OCI-M2 (cell line): ENCODE measurements around the gene RASSF3.
"Not testable (repeated sequence)": the region's sequence is repeated elsewhere in the genome, so short reads cannot be mapped to it uniquely, and the experiment has no call there.

Experiments used
- DNase-seq: peaks from one replicate; lab custom pipeline; 2025; ENCODE audit not compliant: unreplicated experiment; lab: John Stamatoyannopoulos, UW

RASSF3 gene

DNA sequence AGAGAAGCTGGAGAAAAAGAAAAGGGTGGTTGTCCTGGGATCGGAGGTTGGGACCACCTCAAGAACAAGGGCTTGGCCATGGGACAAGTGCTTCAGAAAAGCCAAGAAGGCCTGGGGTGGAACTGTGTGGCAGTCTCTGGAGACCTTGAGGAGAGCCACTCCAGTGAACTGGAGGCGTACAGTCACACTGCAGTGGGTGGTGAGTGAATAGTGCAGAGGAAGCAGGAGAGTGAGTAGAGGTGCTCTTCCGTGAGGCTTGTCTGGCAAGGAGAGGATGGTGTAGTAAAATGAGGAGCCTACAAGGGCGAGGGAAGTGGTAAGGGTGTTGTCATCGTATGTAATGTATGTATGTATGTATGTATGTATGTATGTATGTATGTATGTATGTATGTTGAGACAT, 20.9 kb downstream of the RASSF3 start:
- DNase-seq: no peak

GRCh38 chr12:64633011-64633939, 23.0 kb downstream of the RASSF3 start:
- no peak for DNase-seq

GRCh38 chr12:64633940-64634337, 23.6 kb downstream of the RASSF3 start:
- no peak for DNase-seq

DNA sequence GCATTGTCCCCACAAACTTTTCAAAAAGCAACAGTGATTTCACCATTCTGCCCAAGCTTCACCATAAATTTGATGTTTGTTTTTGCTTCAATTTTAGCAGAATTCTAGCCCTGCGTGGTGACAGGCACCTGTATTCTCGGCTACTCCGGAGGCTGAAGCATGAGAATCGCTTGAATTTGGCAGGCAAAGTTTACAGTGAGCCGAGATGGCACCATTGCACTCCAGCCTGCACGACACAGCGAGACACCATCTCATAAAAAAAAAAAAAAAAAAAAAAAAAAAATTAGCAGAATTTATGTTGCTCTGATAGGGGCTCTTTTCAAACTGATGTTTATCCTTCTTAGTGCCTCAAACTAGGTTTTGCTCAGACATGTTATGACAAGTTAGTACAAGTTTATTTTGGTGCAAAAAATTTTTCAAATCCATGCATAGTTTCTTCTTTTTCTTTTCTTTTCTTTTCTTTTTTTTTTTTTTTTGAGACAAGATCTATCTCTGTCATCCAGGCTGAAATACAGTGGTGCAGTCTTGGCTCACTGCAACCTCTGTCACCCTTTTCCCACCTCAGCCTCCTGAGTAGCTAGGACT, 24.3 kb downstream of the RASSF3 start:
- no peak for DNase-seq

DNA sequence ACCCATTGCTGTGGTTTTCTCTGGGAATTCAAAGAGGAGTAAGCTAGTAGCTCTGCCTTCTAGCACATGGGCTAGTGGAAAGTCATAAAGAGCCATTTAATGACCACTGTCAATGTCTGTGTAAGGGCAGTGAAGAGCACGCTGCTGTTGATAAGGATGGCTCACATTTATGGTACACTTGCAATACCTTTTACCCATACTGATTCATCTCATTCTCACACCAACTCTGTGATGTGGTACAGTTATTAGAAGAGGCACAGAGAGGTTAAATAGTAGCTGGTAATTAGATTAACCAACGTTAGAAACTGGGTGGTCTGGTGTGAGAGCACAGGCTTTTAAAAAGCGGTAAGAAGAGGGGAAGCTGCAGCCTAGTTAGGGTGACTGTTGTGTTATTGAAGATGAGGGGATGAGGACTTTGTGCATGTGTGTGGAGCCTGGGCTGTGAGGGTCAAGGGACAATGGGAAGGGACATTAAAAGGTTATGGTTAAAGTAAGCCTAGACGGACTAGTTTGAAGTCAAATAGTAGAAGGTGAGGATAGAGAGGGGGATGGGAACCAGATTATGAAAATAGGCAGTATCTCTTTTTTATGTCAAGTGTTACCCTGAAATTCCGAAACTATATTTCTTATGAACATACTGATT, 25.2 kb downstream of the RASSF3 start:
- DNase-seq: no peak

- DNase-seq: no peak
These were observed 26.6 kb downstream of the RASSF3 start for GRCh38 chr12:64636856-64637255.

GRCh38 chr12:64639466-64639865, 29.2 kb downstream of the RASSF3 start:
- no peak for DNase-seq

DNA sequence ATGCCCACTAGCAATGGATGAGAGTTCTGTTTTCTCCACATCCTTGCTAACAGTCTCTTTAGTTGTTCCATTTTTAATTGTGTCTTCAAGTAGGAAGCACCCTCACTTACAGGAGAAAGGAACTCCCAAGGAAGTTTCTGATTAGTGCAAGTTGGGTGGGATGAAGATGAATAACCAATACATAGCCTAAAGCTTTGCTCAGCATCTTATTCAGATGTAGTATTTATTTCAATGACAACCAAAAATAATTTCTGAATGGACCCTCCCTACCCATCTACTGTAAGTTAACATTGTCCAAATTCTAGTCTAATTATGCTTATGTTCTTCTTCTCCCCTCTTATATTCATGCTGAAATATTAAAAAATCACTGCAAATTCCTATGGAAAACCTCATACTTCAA, 36.0 kb downstream of the RASSF3 start:
- DNase-seq: no peak

DNA sequence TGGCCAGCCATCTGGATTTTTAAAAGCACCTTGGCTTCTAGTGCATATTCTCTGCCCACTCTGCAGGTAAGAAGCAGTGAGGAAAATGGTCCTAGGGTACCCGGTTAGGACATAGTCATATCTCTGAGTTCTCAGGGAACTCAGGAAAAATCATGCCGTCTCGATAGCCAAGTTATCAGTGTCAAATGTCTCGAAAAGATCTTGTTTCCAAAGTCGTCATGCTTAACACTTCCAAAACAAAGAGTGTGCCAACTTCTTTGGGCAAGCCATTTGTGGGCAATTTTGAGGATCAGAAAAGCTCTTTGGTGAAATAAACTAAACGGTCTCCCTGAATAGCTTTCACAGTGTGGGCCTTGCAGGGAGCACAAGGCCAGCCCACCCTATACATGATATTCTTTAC, 39.2 kb downstream of the RASSF3 start:
- no peak for DNase-seq

GRCh38 chr12:64650762-64651161, 40.5 kb downstream of the RASSF3 start:
- DNase-seq: no peak

GRCh38 chr12:64652346-64652745, 42.1 kb downstream of the RASSF3 start:
- DNase-seq: no peak

DNA sequence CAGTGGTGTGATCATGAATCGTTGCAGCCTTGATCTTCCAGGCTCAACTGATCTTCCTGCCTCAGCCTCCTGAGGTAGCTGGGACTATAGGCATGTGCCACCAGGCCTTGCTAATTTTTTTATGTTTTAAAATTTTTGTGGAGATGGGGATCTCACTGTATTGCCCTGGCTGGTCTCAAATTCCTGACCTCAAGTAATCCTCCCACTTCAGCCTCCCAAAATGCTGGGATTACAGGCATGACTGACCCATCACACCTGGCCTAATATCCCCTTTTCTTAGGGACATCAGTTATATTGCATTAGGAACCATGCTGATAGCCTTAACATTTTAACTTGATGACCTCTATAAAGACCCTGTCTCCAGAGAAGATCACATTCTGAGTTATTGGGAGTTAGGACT, 42.8 kb downstream of the RASSF3 start:
- no peak for DNase-seq

- not testable (repeated sequence) for DNase-seq
These were observed 43.6 kb downstream of the RASSF3 start for GRCh38 chr12:64653907-64654306.

DNA sequence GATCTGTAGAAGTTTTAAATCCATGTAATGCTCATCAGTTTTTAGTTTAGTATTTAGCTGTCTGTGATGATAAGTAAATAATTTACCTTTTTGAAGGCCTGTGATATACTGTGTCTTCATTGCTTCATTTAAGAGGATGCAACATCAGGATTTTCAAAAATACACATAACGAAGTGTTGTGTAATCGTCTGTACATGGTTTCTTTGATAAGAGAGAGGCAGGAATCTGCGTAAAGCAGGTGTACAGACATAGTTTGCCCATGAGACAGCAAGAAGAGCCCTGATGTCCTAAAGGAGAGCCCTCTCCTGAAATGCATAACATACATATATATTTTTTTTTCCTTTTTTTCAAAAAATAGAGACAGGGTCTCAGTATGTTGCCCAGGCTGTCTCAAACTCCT, 44.8 kb downstream of the RASSF3 start:
- DNase-seq: no peak

GRCh38 chr12:64656429-64656828, 46.1 kb downstream of the RASSF3 start:
- no peak for DNase-seq

DNA sequence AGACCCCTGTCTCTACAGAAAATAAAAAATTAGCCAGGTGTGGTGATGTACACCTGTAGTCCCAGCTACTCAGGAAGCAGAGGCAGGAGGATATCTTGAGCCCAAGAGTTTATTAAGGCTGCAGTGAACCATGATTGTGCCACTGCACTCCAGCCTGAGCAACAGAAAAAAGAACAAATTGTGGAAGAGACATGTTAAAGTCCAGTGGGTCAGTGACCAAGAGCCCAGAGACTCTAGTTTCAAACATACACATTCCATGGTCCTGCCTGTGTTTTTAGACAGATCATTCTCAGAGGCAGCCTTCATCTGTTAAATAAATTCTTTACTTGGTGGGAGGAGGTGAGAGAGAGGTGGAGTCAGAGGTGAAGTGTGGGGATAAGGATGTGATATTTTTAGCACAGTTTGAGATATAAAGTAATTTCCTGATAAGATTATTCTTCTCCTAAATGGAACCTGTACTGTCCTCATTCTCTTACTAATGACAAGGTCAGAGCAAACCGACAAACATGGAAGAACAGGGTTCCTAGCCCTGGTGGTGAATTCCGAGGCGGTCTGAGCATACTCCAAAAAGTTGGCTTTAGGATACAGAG, 48.7 kb downstream of the RASSF3 start:
- no peak for DNase-seq

DNA sequence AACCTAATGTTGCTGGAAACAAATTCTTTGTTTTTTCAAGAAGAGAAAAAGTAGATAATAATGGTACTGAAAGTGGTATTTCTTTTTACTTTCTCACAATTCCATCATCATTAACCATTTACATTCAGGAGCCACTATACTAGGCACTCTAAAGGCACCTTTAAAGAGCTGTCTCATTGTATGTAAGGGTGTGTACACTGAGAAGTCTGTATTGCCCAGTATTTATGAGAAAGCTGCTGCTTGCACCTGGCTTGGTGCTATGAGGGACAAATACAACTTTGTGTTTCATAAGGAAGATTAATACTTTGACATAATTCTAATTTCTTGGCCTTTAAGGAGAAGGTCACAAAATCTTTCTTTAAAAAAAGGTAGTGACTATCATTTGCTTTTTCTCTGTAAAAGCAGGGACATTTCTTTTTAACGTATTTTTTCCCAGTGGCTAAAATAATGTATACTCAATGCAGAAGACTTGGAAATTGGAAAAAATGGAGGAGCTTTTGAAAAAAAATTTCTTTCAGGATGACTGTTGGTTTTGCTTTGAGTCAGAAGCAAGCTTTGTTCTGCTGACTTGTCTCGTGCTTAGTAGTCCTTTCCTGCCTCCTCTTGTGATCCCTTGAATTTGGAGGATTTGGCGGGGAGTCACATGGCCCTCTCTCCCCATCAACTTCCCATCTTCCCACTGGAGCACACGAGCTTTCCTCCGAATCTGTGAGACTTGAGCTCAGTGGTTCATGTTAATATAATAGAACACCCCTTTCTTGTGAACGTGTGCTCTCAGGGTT, 50.1 kb downstream of the RASSF3 start:
- DNase-seq: no peak

GRCh38 chr12:64663015-64663414, 52.7 kb downstream of the RASSF3 start:
- DNase-seq: no peak

GRCh38 chr12:64665514-64665913, 55.2 kb downstream of the RASSF3 start:
- DNase-seq: no peak

- no peak for DNase-seq
These were observed 56.0 kb downstream of the RASSF3 start for GRCh38 chr12:64666054-64666914.
